Measurements from ENCODE around the gene RALY.

DNA sequence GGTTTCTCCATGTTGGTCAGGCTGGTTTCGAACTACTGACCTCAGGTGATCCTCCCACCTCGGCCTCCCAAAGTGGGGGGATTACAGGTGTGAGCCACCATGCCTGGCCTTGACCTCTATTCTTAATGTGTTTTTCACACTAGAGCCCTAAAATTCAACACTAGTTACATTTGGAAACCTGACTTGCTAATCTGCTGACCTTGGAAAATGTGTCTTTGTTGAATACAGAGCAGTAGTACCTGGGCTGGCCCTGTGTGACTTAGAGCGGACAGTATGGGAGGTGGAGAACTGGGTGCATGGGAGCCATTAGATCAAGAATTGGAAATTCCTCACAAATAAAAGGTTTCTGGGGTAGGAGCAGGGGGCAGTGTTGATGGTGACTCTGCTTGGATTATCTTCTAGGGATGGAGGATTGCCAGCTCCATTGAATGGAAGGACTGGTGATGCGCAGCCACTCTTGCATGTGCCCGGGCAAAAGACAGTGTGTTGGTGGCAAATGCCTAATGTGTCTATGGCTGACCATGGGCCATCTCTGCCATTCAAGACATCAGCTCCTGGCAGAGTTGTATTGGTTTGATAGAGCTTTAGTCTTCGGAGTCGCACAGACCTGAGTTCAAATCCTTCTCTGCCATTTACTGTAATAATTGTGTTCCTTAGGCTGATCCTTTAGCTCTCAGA, 53.4 kb downstream of the RALY start:
- TF ChIP-seq, protein P1, sequence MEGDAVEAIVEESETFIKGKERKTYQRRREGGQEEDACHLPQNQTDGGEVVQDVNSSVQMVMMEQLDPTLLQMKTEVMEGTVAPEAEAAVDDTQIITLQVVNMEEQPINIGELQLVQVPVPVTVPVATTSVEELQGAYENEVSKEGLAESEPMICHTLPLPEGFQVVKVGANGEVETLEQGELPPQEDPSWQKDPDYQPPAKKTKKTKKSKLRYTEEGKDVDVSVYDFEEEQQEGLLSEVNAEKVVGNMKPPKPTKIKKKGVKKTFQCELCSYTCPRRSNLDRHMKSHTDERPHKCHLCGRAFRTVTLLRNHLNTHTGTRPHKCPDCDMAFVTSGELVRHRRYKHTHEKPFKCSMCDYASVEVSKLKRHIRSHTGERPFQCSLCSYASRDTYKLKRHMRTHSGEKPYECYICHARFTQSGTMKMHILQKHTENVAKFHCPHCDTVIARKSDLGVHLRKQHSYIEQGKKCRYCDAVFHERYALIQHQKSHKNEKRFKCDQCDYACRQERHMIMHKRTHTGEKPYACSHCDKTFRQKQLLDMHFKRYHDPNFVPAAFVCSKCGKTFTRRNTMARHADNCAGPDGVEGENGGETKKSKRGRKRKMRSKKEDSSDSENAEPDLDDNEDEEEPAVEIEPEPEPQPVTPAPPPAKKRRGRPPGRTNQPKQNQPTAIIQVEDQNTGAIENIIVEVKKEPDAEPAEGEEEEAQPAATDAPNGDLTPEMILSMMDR (conservative IDR thresholded peaks at IDR 0.05) = no peak
- no peak for TF ChIP-seq ZFX (IDR thresholded peaks at IDR 0.05)

Measured in C4-2B (cell line).